Loucy (cell line): ENCODE results near the gene TTYH2.

Experiments used
- H2AFZ ChIP-seq: fragments of 200-600 bp; sonication (generic); 2 replicates; pipeline ENCODE4 v1.6.0; 2016; ENCODE audit warnings: antibody characterized with exemption, mild to moderate bottlenecking, low read length, moderate library complexity
- H3F3A ChIP-seq: fragments of 200-600 bp; 2 replicates; pipeline ENCODE4 v1.6.0; 2016; ENCODE audit warnings: antibody characterized with exemption, low read depth, mild to moderate bottlenecking
- H3K27me3 ChIP-seq: fragments of 200-600 bp; sonication (generic); 2 replicates; pipeline ENCODE4 v1.6.1; 2014; ENCODE audit warnings: low read length, mild to moderate bottlenecking; ENCODE audit not compliant: insufficient read depth, poor library complexity, severe bottlenecking
- H3K36me3 ChIP-seq: fragments of 200-600 bp; sonication (generic); 2 replicates; pipeline ENCODE4 v1.6.1; 2016; ENCODE audit warnings: low read length; ENCODE audit not compliant: insufficient read depth
- H3K4me1 ChIP-seq: fragments of 200-600 bp; sonication (generic); 2 replicates; pipeline ENCODE4 v1.5.1; 2014; ENCODE audit warnings: low read length, mild to moderate bottlenecking; ENCODE audit not compliant: insufficient read depth, poor library complexity, severe bottlenecking
- H3K4me2 ChIP-seq: fragments of 200-600 bp; sonication (generic); 2 replicates; pipeline ENCODE4 v1.6.0; 2014; ENCODE audit warnings: antibody characterized with exemption, low read length, low read depth, mild to moderate bottlenecking; ENCODE audit not compliant: poor library complexity, severe bottlenecking
- H3K4me3 ChIP-seq: fragments of 200-600 bp; sonication (generic); 2 replicates; pipeline ENCODE4 v1.5.1; 2014; ENCODE audit warnings: low read length, mild to moderate bottlenecking, mixed read lengths; ENCODE audit not compliant: poor library complexity, severe bottlenecking
- H3K79me2 ChIP-seq: fragments of 200-600 bp; sonication (generic); 2 replicates; pipeline ENCODE4 v1.6.1; 2014; ENCODE audit warnings: low read length; ENCODE audit not compliant: insufficient read depth
- H3K9ac ChIP-seq: fragments of 200-600 bp; sonication (generic); 2 replicates; pipeline ENCODE4 v1.6.0; 2014; ENCODE audit warnings: mild to moderate bottlenecking, low read depth, low read length, moderate library complexity; ENCODE audit not compliant: poor library complexity, severe bottlenecking
- H3K9me2 ChIP-seq: fragments of 200-600 bp; sonication (generic); replicated peaks from 2 replicates; pipeline ENCODE4 v1.6.1; 2016; ENCODE audit warnings: low read depth, low read length, mixed read lengths
- H3K9me3 ChIP-seq: fragments of 200-600 bp; sonication (generic); 2 replicates; pipeline ENCODE4 v1.6.1; 2014; ENCODE audit warnings: mild to moderate bottlenecking, antibody characterized with exemption, low read length, low read depth; ENCODE audit not compliant: insufficient read depth
- H4K20me1 ChIP-seq: fragments of 200-600 bp; sonication (generic); 2 replicates; pipeline ENCODE4 v1.6.0; 2014; ENCODE audit warnings: antibody characterized with exemption, low read length, mild to moderate bottlenecking; ENCODE audit not compliant: insufficient read depth, poor library complexity, severe bottlenecking
- EZH2phosphoT487 ChIP-seq: fragments of 200-600 bp; IDR thresholded peaks from 2 replicates; pipeline ENCODE4 v1.6.1; 2018; ENCODE audit warnings: antibody characterized with exemption, mild to moderate bottlenecking, moderate library complexity, borderline replicate concordance
- TF ChIP-seq, protein P1 (sequence below): fragments of 200-600 bp; sonication (generic); conservative IDR thresholded peaks from 2 replicates; pipeline ENCODE4 v1.5.1; 2014; ENCODE audit warnings: mild to moderate bottlenecking, antibody characterized with exemption, low read length

Gene TTYH2

DNA sequence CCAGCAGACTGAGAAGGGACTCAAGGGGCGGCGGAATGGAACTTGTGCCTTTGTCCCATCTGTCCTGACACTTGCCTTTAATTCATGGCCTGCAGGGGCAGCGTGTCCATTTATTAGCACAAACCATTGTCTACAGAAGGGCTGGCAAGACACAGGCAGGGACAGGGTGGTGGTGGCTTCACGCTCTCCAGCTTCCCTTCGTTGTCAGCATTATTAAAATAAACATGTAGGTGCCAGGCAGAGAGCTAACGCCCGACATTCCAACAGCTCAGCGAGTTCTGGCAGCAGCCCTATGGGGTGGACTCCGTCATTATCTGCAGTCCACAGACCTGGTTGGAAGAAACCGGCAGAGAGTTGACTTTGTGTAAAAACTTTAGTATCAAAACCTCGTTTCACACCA, 77.0 kb downstream of the TTYH2 start:
- TF ChIP-seq, protein P1, sequence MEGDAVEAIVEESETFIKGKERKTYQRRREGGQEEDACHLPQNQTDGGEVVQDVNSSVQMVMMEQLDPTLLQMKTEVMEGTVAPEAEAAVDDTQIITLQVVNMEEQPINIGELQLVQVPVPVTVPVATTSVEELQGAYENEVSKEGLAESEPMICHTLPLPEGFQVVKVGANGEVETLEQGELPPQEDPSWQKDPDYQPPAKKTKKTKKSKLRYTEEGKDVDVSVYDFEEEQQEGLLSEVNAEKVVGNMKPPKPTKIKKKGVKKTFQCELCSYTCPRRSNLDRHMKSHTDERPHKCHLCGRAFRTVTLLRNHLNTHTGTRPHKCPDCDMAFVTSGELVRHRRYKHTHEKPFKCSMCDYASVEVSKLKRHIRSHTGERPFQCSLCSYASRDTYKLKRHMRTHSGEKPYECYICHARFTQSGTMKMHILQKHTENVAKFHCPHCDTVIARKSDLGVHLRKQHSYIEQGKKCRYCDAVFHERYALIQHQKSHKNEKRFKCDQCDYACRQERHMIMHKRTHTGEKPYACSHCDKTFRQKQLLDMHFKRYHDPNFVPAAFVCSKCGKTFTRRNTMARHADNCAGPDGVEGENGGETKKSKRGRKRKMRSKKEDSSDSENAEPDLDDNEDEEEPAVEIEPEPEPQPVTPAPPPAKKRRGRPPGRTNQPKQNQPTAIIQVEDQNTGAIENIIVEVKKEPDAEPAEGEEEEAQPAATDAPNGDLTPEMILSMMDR: no peak
- no peak for TF ChIP-seq EZH2phosphoT487
- H3K27me3 ChIP-seq: peaks cover 20% of the 10 kb centered on the region
- no peak overlapping the region for H3K4me2 ChIP-seq

DNA sequence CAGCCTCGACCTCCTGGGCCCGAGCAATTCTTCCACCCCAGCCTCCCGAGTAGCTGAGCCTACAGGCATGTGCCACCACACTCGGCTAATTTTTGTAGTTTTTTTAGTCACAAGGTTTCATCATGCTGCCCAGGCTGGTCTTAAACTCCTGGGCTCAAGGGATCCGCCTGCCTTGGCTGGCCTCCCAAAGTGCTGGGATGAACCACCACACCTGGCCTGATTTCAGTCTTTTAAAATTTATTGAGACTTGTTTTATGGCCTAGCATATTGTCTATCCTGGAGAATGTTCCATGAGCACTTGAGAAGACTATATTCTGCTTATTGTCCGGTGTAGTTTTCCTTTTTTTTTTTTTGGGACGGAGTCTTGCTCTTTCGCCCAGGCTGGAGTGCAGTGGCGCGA, 79.1 kb downstream of the TTYH2 start:
- Histone ChIP-seq H3K79me2 (no peaks in the 10 kb centered on the region), H3K4me3 (no peak overlapping the region), H3K36me3 (no peaks in the 10 kb centered on the region), H4K20me1 (no peaks in the 10 kb centered on the region), H3K9me2 (no peaks in the 10 kb centered on the region), H3K27me3 (peaks cover 20% of the 10 kb centered on the region), H3K9ac (no peak overlapping the region), H3K9me3 (no peaks in the 10 kb centered on the region), H3F3A (no peaks in the 10 kb centered on the region), H2AFZ (no peak overlapping the region), H3K4me1 (peaks cover 3% of the 10 kb centered on the region), H3K4me2 (no peak overlapping the region)
- no peak for TF ChIP-seq EZH2phosphoT487

More for the DNA sequence above, 77.0 kb downstream of the TTYH2 start:
- Histone ChIP-seq H3K9ac (no peak overlapping the region), H3K36me3 (no peaks in the 10 kb centered on the region), H3K4me1 (no peaks in the 10 kb centered on the region), H2AFZ (no peak overlapping the region), H3K79me2 (no peaks in the 10 kb centered on the region), H3K9me2 (no peaks in the 10 kb centered on the region), H3F3A (no peaks in the 10 kb centered on the region), H4K20me1 (no peaks in the 10 kb centered on the region), H3K9me3 (no peaks in the 10 kb centered on the region), H3K4me3 (no peak overlapping the region)

DNA sequence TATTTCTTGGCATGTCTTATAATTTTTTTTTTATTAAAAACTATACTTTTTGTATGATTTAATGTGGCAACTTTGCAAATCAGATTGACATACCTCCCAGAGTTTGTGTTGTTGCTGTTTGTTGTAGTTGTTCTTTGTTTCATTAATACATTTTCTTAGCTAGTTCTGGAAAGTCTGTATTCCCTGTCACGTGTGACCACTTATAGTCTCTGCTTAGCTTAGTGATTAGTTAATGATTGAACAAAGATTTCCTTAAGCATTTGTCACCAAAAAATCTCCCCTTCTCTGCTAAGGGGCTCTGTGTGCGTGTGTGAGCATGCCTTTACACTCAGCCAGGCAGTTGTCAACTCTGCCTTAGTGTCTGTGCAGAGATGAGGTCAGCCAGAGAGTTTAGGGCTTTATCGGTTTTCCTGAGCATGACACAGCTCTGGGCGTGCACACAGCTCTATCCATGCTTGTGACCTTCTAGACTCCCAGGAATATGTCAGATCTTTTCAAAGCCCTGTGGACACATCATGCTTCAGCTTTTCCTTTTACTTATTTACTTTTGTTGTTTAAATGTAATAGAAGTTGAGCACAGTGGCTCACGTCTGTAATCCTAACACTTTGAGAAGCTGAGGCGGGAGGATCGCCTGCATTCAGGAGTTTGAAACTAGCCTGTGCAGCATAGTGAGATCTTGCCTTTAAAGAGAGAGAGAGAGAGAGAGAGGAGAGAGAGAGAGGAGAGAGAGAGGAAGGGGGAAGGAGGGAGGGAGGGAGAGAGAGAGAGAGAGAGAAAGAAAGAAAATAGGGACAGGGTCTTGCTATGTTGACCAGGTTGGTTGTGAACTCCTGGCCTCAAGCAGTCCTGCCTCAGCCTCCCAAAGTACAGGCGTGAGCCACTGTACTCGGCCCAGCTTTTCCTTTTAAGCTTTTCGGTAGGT, 82.5 kb downstream of the TTYH2 start:
- Histone ChIP-seq H3K9me3 (no peaks in the 10 kb centered on the region), H3K4me3 (no peak overlapping the region), H2AFZ (no peak overlapping the region), H3K27me3 (no peaks in the 10 kb centered on the region), H3F3A (no peaks in the 10 kb centered on the region), H3K4me2 (no peak overlapping the region), H4K20me1 (no peaks in the 10 kb centered on the region), H3K36me3 (no peaks in the 10 kb centered on the region), H3K4me1 (peaks cover 3% of the 10 kb centered on the region), H3K9me2 (no peaks in the 10 kb centered on the region), H3K79me2 (no peaks in the 10 kb centered on the region), H3K9ac (no peak overlapping the region)
- TF ChIP-seq, protein P1: no peak
- no peak for TF ChIP-seq EZH2phosphoT487
